Stimulated activated CD8-positive, alpha-beta memory T cell treated with anti-CD3 and anti-CD28 coated beads, Interleukin-4, amount 100 ng/mL, for 1 hour (primary cell): ENCODE results near the gene MEPE.

Experiments used
- DNase-seq, 2 donors: peaks; one replicate each; pipeline ENCODE4 v3.0.0-alpha.2; 2020; ENCODE audit warnings: low read depth in 2 of 2, low spot score in 1 of 2

The MEPE gene

DNA sequence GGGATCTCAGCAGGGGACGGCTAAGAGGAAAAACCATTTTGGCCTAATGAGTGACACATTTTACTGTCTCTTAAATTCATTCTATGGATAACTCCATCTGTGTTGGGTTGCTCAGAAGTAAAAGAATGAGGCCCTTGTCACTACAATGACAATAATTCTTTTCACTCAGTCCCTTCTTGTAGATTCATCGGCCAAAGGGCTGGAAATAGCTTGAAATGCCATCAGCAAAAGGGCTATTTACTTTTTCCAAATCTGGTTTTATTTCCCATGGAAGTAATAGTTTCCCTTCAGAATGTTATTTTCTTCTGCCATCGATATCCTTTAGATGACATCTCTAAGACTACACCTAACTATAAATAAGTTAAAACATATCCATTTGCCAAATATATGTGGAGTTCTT is 7.4 kb downstream of the MEPE start:
- no peak for DNase-seq

DNA sequence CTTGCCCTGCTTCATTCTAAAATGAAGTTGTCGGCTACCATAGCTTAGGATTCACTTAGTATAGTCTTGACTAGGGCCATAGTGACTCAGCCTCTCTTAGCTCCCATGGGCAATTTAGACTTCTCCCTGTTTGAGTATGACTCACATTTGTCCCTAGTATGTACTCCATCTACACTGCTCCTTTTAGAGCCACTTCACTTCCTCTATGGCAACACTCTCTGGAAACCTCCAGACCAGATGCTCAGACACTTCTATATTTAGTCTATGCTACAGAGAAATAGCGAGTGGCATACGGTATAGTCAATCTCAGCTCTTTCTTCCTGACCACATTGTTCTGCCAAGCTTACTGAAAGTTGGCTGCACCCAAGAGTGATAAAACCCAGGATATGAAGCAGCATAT is 11.2 kb downstream of the MEPE start:
- DNase-seq, result no peak

DNA sequence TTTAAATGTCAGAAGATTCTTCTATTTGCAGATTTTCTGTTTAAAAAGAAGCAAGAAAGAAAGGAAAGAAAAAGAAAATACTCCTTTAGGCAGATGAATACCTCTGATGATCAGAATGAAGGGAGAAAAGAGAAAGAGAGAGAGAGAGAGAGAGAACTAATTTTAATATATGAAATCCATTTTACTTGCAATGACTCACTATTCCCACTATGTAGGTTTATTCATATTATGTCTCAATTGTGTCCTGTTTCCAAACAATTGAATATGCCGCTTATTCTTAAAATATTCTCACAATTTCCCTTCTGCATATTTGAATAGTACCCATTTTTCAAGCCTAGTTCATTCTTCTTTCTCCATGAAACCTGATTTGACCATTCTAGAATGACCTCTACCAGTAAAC is 11.7 kb downstream of the MEPE start:
- no peak for DNase-seq

DNA sequence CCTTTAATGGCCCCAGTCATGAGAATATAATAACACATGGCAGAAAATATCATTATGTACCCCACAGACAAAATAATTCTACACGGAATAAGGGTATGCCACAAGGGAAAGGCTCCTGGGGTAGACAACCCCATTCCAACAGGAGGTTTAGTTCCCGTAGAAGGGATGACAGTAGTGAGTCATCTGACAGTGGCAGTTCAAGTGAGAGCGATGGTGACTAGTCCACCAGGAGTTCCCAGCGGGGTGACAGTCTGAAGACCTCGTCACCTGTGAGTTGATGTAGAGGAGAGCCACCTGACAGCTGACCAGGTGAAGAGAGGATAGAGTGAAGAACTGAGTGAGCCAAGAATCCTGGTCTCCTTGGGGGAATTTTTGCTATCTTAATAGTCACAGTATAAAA is 13.5 kb downstream of the MEPE start:
- no peak for DNase-seq

DNA sequence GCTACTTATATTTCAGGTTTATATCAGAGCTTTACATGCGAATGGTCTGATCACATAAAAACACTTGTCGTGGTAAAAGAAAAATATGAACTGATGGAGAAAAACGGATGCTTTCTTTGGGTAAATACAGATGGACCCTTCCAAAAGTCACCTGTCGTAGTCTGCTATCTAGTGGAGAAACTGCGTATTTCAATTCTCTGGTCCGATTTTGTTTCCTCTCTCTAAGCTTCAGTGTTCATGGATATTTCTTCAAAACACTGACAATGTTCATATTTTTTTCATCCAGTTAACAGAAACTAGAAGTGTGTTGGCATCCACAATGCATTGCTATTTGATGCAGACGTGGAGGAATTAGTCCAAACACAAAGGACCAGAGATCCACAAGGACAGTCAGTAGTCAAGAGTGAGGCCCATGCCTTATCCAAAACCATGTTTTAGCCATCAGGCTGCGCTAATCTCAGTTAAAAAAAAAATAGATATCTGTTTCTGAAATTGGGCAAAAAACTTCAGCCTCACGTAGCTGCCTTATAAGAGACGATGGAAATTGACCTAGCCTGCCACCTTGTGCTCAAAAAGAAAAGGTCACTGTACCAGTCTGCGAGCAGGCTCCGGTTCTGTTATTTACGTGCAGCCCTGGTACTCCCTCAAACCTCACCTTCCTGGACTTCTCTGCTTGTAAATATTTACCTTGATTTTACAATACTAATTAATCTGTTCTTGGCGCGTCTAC is 16.0 kb downstream of the MEPE start:
- no peak for DNase-seq

DNA sequence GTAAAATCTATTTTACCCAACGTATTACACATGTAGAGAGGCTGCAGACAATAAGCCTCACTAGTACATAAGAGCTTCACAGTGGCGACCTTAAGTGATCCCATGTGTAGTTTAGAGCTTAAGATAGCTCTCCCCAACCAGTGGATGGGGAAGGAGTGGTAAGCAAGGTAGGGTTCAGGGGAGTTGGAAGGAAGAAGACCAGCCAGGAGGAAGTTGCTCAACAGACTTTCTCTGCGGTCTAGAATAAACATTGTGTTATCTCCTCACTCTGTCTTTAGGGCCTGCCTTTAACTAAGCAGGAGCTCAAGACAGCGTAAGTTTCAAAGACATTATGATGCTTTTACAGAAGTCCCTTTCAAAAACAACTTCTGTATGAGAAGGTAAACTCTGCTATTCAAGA is 16.8 kb downstream of the MEPE start:
- no peak for DNase-seq

DNA sequence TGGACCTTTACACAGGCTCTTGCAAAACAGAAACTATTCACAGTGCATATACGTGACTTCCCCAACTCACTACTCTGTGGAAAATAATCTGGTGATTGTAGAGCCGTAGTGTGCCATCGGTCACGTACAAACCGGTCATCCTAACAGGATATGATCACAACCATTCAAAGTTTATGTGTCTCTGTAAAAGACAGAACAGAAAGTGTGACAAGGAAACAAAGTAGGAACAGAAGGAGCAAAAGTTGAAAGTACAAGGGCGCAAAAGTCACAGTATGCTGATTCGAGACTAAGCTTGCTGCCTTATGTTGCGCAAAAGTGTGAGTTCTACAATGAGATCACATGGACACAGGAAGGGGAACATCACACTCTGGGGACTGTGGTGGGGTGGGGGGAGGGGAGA is 18.6 kb downstream of the MEPE start:
- DNase-seq, result no peak

DNA sequence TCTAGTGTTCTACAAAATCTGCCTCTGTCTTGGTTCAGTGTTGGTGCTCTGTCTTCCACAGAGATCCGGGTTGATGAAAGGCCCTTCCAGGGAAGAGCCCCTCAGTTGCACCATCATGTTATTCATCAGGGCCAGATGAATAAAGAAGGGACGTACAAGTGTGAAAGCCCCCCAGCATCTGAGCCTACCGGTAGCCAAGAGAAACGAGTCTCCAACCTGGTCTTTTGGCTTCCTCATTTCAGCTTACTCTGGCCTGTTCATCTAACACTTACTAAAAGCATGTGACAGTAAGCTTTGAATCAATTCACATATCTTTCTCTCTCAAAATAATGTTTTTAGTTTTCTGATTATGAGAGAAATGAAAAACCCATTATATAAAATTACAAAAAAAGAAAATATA is 19.2 kb downstream of the MEPE start:
- DNase-seq, result no peak

DNA sequence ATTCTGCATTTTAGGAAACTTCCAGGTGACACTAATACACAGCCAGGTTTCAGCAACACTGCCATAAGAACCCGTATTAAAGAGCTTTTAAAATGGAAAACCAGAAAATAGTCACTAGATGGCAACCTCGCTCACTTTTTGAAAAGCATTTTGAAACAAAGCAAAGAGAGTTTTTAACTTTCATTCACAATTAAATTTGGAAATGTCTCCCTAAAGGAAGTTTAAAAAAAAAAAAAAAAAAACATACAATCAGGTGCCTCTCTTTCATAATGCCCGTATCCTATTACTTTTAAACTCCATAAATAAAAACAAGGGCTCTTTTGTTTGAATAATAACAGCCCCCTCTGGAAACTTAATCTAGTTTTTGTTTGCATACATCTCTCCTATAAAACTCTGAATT is 20.3 kb downstream of the MEPE start:
- DNase-seq, result no peak

DNA sequence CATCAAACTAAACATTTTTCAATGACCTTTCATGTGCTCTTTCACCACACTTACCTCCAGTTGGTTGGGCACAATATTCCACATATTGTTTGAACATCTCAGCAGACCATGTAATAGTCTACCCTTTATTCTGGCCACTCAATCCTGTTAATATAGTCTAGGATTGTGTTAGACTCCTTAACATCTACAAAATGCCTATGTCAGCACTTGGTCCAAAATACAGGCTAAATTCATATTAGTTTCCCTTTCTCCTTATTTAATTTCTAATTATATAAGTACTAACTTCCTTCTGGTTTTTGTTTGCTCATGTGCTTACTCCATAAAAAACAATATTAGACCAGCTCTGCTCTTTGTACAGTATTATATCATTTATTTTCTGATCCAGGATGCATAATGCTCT is 21.1 kb downstream of the MEPE start:
- DNase-seq, result no peak

DNA sequence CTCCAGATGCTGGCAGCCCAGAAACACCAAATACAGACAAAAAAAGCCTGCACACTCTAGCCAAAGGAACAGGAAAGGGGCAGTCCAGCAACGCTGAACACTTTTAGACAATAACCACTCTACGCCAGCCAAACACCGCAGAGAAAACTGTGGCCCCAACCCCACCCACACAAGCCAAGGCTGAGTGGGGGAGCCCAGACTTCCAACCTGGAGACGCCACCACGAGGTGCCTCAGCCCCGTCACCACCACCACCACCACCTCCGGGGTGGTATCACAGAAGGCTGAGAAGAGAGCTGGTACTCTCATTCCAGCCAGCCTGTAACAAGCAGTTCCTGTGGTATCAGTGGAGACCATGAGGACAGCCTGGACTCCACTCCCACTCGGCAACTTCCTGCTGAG is 22.8 kb downstream of the MEPE start:
- no peak for DNase-seq

DNA sequence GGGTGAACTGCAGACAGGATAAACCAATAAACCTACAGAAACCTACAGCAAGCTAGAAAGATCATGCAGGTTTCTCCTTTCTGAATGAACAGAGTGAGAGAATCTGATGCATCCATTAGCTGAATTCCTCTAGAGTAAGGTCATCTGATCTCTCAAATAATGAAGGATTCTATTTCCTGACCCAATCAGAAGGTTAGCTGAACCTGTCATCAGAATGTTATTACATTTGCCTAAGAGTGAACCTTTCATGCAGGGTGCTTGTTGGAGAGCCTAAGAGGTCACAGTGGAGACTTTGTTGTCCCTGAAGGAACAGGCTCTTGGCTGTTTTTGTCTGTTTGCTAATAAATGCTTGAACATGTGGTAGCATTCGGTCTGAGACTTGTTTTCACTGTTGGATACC is 24.0 kb downstream of the MEPE start:
- DNase-seq, result no peak

DNA sequence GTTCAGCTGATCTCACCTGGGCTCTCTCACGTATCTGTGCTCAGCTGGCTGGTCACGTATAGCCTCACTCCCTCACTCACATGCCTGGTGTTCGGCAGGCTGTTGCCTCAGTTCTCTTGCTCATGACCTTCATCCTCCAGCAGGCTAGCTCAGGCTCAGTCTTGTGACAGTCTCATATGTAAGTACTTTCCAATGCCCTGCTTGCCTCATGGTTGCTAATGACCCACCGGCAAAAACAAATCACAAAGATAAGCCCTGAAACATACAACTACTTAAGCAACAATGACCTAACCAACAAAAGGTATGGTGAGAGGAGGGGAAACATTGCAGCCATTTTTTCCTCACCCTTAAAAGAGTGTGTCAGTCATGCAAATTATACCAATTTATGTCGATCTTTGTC is 25.0 kb downstream of the MEPE start:
- DNase-seq, result no peak

DNA sequence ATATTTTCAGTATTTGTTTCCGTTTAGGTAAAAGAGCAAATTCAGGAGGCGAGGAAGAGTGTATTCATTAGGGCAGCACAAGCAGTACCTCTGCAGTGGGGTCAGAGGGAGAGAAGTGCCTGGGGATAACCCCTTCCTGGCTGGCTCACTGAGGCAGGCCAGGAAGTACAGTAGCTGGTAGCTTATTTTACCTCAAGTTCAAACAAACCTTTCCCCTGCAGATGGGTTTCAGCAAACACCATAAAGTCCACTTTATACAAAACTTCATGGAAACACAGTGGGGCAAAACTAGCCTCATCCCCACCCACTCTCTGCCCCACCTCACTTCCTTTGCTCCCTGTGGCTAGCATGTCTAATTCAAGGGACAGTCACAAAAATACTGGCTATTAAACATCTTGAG is 29.5 kb downstream of the MEPE start:
- no peak for DNase-seq

DNA sequence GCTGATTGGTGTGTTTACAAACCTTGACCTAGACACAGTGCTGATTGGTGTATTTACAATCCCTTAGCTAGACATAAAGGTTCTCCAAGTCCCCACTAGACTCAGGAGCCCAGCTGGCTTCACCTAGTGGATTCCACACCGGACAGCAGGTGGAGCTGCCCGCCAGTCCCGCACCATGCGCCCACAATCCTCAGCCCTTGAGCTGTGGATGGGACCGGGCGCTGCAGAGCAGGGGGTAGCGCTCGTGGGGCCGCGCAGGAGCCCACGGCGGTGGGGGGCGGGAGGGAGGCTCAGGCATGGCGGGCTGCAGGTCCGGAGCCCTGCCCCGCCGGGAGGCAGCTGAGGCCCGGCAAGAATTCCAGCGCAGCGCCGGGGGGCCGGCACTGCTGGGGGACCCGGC is 30.7 kb downstream of the MEPE start:
- DNase-seq, result no peak

DNA sequence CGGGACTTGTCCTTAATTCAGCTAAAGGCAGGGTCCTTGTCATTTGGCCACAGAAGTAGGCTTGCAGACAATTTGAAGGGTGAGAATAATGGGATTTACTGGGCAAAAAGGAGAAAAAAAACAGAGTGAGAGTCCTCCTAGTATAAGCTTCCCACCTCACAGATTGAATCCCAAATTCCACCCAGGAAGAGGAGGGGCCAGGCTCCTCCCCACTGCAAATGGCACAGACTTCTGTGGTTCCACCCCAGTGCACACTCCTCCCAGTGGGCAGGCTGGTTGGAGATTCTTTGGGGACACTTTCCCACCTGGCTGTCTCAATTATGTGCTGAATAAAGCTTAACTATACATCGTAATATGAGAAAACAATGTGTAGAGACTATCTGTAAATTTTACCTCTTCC is 31.6 kb downstream of the MEPE start:
- no peak for DNase-seq

DNA sequence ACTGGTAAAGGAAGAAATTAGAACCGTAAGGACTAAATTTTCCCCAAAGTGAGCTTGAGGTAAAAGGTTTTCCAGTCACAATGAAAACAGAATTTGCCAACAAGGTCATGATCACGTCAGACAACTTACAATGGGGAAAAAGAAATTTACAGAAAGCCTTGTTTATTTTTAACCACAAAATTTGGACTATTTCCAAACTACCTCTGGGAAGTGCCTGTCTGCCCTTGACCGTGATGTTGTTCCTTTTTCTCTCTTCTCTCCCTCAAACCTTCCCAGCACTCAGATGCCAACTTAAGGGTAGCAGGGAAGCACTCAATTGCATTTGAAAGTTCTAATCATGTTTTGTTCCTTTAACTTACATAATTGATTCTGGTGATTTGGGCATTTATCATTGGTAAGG is 32.5 kb downstream of the MEPE start:
- DNase-seq, result no peak

DNA sequence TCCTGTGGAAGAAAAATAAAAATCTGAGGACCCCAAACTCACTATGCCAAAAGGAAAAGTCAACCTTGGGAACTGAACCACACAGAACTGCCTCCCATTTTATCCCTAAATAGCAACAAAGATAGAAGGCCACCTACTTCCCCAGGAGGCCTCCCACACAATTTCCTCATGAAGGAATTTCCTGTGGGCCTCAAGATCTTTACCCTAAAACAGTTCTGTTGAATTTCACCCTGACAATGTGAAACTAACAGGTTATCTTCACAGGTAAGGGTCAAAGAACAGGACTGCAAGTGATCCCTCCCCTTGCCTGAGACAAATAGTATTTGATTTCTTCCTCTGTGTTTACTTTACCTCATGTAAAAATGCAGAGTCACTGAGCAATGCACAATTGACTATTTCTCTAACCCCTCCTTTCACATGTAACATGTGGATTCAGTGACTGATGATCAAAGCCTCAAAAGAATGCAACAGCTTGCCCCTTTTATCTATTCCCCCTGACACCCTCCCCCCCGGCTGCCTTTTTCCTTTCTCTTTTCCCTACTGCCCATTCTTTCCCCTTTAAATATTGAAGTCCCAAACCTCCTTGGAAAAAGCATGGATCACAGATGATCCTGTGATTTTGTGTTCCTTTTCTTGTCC is 33.3 kb downstream of the MEPE start:
- no peak for DNase-seq

DNA sequence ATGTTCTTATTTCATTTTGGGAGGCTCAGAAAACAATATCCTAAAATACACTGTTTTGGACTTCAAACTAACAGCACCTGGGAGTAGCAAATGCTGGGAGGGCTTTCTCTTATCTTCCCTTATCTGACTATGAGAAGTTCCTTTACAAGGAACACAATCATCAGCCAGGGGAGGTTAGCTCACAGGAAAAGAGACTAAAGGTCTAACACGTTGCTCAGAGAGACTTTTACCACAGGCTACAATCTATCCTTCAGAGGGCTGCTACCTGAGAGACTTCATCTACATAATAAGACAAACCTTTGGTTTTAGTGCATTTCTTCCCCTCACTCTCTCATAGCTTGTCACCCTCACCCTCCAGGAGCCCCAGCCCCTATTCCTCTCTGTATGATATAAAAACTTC is 35.8 kb downstream of the MEPE start:
- DNase-seq, result no peak

DNA sequence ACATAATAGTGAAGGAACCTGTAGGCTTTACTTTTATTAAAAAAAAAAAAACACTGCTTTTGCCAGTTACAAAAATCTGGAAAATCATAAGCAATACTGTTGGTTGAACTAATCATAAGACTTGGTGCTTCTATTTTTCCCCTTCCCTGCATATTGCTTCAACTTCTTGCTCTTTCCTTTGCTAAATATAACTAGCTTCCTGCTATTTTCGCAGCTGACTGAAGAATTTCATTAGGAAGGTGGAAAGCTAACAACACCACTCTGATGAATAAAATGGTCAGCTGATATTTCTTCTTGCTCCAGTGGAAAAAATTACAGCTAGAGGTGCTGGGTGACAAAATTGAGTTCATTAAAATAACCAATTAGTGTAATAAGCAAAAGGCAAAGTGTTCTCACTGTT is 39.3 kb downstream of the MEPE start:
- no peak for DNase-seq

DNA sequence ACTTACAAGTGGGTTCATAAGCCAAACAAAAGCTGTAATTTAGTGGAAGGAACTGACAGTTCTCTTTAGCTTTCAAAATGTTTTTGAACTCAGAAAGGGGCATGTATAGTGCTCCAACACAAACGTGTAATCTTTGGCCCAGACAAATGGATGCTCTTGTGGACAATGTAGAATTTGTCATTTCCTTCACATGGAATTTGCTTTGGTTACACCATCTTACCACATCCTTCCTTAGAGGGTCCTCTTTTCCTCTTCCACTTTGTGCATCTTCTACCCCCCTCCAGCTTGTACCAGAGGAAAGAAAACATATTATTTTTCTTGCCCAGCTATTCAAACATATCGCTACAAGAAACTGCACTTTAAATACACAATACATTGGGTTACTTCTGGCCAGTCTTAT is 42.4 kb downstream of the MEPE start:
- DNase-seq, result no peak

DNA sequence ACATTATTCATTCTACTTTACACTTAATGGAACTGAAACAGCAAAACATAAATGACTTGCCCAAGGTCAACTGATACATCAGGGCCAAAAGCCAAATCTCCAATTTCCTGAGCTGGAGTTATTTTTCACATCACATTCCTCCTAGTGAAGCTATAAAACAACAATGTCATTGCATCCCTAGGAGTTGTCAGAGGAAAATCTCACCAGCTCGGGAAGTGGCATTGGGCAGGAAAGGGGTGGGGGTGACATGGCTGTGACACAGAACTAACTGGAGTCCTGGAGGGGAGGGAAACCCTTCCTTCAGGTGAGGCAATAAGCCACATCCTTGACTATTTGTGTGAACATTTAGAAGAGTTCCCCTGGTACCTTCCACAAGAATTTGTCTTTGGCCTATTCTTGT is 47.3 kb downstream of the MEPE start:
- no peak for DNase-seq

DNA sequence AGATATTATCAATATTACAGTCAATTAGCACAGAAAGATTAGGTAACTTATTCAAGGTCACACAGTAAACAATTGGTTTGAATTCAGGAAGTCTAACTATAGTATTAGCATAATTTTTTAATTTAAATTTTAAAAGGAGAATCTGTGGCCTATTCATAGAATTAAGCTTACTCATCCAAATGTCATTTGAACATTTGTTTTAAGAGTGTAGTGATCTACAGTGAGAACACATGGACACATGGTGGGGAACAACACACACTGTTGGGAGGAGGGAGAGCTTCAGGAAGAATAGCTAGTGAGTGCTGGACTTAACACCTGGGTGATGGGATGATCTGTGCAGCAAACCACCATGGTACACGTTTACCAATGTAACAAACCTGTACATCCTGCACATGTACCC is 48.3 kb downstream of the MEPE start:
- no peak for DNase-seq
